Anterior cingulate cortex (tissue), 58 donors: ENCODE measurements around the gene DHX34.

ENCODE experiments used
- DNase-seq, 58 donors: peaks; one replicate each; lab custom pipeline; 2025; lab: John Stamatoyannopoulos, UW

The DHX34 gene

DNA sequence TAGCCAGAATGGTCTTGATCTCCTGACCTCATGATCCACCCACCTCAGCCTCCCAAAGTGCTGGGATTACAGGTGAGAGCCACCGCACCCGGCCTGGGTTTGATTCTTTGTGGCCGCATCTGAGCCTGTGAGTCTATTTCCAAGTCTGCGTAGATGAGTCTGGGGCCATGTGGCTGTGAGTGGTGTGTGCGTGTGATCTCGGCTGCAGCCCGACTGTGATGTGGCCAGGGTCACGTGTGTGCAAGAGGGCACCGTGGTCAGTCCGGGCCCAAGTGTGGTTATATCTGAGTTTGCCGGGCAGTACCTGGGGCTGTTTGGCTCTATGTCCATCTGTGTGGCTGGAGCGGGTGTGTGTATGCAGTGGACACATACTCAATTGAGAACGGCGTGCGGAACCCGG, 64.8 kb downstream of the DHX34 start:
- no peak for DNase-seq

DNA sequence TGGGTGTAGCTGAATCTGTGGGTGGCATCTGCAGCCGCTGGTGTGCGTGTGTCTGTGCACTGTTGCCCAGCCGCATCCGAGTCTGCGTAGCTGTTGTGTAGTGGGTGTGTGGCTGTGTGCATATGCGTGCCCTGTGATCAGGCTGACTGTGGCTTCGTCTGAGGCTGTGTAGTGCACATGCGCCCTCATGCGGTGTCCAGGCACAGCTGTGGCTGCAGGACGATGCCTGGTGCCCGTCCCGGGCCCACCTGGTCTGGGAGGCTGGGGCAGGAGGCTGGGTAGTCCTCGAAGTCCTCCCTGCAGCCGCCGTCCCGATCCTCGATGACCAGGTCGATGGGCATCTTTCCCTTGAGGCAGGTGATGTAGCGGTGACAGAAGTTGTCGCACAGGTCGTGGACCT, 65.4 kb downstream of the DHX34 start:
- DNase-seq, result peak in 24 of 58 donors; percentile 12 to 65 (median 27)

DNA sequence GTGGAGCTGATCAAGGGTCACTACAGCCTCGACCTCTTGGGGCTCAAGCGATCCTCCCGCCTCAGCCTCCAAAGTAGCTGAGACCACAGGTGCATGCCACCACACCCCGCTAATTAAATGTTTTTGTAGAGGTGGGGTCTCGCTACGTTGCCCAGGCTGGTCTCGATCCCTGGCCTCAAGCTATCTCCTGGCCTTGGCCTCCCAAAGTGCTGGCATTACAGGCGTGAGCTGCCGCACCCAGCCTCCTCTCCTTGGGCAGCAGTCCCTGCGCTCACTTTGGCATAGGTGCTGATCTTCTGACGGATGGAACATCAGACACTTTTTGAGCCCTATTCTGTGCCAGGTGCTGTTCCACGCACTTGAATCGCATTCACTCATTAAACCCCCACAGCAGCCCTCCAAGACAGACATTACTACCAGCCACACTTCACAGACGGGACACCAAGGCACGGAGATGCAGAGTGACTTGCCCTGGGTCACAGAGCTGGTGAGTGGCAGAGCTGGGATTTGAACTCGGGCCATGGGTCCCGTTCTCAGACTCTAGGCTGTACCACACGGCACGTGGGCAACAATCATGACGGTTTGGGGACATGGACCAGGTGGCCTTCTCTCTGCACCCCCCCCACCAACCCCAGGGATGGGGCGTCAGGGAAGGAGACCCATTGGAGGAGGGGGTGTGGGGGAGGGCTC, 67.0 kb downstream of the DHX34 start:
- no peak for DNase-seq

DNA sequence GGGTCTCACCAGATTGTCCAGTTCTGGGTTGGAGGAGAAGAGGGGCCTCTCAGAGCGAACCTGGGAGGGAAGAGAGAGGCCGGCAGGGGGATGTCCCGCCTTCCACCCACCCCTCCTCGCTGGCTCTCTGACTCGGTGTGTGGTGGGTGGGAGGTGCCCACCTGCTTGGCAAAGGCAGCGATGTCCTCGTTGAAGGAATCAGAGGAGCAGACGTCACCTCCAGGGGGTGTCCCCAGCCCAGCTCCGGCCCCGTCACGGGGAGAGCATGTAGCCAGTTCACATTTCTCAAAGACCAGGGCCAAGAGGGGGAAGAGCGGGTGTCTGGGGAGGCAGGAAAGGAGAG, 67.5 kb downstream of the DHX34 start:
- no peak for DNase-seq

DNA sequence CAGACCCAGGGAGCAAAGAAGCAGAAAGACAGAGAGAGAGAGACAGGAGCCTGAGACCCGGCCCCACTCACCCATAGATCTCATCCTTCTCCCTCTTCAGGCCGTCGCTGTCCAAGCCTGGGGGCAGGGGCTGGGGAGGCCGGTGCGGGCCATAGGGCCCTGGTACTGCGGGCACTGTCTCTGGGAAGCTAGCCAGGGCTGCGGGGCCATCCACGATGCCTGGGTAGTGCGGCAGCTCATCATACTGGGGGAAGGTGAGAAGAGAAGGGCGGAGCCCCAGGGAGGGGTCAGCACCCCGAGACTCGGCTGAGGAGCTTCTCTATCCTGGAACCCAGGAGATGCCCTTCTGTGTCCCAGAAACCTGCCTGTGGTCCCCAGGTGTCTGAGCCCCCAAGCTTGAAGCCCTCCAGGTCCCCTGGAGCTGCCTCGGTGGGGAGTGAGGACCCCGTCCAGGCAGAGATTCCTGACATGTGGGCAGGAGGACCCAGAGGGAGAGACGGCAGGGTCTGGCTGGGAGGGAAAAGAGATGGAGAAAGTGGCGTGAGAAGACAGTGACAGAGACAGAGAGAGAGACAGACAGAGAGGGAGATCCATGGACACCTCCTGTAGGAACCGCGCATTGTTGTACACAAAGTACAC, 68.1 kb downstream of the DHX34 start:
- peak in 1 of 58 donors; percentile 49 for DNase-seq

DNA sequence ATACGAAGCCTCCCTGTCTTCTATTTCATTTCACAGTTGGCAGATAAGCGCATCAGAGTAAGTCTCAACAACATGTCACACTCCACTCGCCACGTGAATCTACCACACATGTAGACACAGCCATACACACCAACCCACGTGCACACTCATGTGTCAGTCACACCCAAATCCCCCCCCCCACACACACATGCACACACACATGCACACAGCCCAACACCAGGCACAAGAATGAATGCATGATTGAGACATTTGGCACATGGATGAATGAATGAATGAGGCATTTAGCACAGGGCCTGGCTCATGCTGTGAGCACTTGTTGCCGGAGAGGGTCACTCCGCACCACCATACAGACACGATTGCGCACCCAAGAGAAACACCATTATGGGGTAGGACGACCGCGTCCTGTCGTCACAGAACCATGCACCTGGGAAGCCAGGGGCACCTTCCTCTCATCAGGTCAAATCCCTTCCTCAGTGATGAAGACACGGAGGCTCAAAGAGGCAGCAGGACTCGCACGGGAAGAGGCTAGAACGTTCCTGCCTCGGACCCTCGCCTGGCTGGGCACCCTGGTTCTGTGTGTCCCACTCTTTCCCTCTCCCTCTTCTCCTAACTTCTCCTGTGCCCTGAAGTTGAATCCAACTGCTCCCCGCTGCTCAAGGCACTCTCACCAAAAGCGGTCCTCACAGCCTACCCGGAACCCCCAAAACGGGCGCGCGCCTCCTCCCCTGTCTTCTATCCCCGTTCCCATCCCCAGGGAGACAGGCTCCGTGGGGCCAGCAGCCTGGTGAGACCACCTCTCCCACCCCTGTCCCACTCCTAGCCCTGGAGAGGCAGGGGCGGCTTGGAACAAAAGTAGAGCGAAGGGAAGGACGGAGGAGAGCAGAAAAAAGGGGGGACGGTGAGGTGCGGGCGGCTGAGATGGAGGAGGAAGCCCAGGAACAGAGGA, 68.9 kb downstream of the DHX34 start:
- peak in 7 of 58 donors; percentile 8 to 49 (median 22) for DNase-seq

DNA sequence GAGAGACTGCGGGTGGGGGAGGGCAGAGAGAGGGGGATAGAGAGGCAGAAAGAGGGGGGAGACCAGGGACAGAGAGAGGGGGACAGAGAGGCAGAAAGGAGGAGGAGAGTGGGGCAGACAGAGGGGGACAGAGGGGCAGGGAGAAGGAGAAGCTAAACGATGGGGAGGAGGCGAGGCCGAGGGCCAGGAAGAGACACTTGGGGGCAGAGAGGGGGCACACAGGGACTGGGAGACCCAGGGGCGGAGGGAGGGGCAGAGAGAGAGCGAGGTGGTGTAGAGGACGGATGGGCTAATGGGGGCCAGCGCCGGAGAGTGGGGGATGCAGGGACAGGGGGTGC, 69.5 kb downstream of the DHX34 start:
- DNase-seq, result no peak

DNA sequence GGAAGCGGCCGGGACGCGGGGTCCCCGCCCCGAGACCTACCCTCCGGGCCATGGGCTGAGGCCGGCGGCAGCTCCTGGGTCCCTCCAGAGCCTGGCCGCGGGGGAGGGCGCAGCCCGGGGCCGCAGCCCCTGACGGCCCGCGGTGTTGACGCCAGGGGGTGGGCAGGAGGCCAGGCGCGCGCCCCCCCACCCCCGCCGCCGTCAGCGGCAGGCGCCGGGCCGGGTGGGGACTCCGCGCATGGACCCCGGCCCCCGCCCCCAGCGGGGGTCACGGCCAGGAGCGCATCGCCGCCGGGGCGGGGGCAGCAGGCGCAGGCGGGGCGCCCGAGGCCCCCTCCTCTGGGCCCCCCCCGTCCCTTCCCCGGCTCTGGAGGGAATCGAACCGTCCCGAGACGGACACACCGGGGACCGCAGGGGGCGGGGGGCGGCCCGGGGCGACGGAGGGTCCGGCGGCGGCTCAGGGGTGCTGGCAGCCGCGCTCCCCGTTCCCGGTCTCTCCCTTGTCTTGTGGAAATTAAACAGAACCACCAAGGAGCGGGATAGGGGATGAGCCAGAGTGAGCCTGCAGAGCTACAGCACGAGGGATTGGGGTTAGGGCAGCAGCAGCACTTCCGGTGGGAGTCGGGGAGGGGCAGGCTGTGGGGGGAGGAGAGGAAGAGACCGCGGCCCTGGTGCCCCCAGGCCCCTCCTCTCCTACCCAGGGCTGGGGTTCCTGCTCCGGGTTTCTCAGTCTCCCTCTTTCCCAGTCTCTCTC, 70.1 kb downstream of the DHX34 start, which contains the start of gene MEIS3:
TSS of gene MEIS3 (minus strand) at position 498 of the 754 bp plus-strand sequence. CDS start at position 52, 446 bp downstream.
- DNase-seq, result peak in 1 of 58 donors; percentile 13

DNA sequence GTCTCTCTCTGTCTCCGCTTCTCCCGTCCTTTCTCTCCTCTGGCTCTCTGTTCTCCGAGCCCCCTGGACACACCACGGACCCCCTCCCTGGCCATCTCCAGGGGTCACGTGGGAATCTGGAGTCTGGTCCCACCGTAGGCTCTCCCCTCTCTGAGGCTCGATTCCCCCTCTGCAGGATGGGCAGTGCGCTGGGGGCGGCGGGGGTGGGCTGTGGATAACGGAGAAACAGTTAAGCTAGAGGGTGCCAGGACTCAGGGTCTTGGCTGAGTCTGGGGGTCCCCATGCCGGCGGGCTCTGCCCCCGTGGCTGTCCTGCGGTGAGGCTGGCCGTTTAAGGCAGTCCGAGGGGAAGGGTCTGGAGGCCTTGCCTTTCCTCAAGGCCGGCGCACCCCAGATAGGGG, 70.7 kb downstream of the DHX34 start:
- no peak for DNase-seq

DNA sequence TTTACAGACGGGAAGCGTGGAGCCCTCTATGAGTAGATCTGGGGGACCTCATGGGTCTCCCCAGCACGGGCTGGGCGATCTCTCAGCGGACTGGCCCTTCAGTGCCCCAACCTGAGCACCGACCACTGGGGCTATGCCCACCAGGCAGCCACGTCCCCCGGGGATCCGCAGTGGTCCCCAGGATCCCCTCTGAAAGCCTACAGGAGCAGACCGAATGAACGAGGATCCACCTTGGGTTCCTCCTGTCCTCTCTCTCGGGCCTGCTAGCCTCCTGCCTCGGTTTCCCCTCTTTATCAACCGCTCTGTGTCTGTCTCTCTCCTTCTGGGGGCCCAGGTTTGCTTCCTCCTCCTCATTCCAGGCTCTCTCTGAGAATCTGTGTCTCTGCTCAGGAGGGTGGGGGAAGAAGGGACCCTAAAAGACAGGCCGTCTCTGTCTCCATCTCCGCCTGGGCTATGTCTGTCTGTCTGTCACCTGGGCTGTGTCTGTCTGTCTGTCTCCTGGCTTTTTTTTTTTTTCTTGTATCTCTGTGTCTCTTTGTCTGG, 72.2 kb downstream of the DHX34 start:
- no peak for DNase-seq

DNA sequence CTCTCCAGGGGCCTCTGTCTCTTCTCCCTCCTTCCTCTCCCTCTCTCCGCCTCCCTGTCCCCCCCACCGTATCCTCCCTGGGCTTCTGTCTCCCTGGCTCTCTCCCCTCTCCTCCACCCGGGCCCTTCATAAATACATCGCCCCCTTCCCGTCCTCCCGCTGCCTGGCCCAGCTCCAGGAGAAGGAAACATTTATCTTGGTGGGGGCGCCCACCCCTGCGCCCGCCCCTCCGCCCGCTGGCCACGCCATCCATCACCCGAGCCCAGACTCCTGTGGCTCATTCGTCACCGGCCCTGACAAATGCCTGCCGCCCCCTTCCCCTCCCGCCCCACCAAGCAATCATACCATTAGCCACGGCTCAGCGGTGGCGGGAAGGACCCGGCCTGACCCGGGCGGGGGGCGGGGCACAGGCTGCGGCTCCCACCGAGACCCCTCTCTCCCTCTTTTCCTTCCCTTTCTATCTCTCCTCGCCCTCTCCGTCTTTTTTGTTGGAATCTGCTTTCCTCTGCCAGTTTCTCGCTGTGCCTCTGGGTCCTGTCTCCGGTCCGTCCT, 72.8 kb downstream of the DHX34 start:
- DNase-seq, result peak in 2 of 58 donors; percentile 29 to 31

DNA sequence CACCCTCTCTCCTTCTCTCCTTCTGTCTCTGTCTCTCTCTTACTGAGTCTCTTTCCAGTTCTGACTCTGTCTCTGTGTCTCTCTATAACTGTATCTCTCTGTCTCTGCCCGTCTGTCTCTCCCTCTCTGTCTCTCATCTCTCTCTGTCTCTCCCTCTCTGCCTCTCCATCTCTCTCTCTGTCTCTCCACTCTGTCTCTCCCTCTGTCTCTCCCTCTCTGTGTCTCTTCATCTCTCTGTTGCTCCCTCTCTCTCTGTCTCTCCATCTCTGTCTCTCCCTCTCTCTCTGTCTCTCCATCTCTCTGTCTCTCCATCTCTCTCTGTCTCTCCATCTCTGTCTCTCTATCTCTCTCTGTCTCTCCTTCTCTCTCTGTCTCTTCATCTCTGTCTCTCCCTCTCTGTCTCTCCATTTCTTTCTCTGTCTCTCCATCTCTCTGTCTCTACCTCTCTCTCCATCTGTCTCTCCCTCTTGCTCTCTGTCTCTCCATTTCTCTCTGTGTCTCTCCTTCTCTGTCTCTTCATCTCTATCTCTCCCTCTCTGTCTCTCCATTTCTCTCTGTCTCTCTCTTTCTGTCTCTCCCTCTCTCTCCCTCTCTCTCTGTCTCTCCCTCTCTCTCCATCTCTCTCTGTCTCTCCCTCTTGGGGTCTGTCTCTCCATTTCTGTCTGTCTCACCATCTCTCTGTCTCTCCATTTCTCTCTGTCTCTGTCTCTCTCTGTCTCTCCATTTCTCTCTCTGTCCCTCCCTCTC, 73.5 kb downstream of the DHX34 start:
- DNase-seq, result no peak

DNA sequence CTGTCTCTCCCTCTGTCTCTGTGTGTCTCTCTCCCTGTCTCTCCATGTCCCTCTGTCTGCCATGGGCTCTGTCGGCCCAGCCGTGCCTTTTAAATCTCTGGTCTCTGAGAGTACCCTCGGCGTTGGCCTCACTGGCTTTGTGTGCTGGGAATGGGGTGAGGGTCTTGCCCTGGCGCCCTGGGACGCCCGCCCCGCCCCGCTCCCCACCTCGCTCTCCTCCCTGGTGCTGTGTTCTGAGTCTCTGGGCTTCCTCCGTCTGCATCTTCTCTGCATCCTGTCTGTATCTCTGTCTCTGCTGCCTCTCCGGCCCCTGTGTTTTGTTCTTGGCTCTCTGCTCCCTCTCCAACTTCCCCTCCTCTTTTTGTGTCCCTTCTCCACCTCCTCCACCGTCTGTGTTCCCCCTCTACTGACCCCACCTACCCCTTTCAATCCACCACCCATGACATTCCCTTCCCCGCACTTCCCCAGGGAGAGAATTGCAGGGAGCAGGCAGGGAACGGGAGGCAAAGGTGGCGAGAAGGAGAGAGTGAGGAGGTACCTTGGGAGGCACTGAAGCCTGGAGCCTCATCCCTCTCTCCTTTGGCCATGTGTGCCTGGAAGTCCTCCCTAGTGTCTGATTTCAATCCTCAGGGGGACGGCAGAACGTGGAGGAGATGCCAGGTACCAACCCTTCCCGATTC, 74.2 kb downstream of the DHX34 start:
- DNase-seq, result no peak

DNA sequence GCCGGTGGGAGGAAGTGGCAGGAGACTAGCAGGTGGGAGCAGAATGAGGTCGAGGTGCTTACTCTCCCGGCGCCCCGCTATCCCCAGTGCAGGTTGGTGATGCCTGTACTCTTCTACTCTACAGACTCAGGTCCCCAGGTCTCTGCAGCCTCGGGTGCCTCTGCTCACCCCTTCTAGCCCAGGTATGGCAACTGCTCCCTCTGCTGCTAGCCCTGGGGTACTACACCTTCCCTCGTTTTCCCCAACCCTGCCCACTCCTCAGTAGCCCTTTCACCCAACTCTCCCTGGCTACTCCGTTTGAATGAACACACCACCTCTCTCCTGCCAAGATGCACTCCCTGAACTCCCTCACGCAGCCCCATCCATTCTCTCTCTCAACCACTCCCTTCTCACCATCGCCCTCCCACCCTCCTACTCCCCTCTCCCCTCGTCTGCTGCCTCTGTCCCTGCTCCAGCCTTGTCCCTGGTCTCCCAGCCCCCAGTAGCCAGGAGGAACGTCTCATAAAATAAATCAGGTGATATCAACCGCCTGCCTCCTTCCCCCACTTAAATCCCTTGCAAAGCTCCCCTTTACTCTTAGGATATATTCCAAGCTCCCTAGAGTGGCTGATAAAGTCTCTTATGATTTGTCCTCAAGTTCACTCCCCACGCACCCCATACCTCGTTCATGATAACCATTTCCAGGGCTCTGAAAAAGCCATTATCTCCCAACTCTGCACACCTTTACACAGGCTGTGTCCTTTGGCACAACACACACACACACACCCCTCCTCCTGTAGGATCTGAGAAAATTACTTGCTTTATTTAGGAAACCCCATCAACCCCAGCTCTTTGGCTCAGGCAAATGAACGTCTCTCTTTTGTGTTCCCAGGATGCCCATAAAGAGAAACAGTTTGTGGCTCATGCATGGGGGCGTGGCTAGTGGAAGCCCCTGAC, 78.4 kb downstream of the DHX34 start:
- peak in 39 of 58 donors; percentile 4 to 61 (median 30) for DNase-seq

DNA sequence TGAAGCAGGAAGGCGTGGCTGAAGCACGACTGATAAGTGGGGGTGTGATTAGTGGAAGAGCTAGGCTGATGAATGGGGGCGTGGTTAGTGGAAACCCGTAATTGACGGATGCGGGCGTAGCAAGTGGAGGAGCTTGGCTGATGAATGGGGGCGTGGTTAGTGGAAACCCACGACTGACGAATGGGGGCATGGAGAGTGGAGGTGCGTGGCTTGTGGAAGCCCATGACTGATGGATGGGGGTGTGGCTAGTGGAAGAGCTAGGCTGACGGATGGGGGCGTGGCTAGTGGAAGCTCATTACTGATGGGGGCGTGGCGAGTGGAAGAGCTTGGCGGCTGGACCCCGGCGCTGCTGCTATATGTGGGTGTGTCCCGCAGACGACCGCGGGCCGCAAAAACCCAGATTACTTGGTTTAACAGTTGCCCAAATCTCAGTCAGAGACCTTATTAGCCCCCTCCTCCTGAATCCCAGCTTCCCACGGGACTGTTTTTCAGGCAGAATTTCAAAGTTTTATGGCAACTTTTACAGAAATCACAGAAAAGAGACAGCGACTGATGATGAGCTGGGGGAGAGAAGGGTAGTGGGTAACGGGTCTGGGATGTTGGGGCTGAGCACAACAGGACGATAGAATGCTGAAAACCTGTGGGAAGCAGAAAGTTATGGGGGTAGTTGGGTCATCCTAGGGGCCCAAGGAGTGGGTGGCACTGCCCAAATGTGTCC, 79.2 kb downstream of the DHX34 start:
- DNase-seq, result peak in 57 of 58 donors; percentile 16 to 96 (median 83)

DNA sequence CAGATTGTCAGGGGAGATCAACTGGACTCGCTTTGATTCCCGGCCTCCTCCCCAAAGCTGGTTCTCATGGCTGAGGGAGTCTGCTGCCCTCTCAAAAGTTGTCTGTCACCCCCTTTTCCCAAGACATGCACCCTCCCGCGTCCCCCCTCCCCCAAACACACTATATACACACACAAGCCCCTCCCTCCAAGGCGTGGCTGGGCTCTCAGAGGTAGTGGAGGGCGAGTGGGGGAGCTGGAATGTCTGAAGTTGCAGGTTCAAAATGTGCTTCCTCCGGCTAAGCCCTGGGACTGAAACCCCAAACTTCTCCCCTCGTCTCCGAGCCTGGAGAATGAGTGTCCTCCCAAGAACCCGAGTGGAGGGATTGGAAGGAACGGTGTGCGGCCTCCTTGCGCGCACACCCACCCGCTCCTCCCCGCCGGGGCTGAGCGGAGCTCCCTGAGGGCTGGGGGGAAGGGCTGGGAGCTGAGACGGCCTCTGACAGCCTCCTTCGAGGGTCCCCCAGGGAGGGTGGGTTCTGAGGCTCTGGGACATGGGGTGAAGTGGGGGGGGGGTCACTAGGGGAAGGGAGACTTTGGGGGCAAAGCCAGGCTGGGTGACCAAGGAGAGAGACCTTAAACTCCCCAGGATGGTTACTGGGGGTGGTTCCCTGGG, 80.2 kb downstream of the DHX34 start:
- no peak for DNase-seq
